HCT116 (cell line): ENCODE measurements around the gene ASAP2. TPM values are rescaled to one million over a fixed set of nuclear protein-coding genes. Genes with fewer than 3 reads are reported as not detected.

Source experiments
- ATAC-seq: fragments of 200-7000 bp; cut with Tn5 transposase; 2 replicates; pipeline ENCODE4 v1.9.1; 2020; ENCODE audit warnings: mild to moderate bottlenecking, moderate library complexity
- BruUV-seq: library from RNA; stranded (reverse); fragments of 400-500 nt; replicated peaks from 2 replicates; lab custom pipeline; 2021; lab: Mats Ljungman, UMichigan
- CTCF ChIA-PET: fragments of 300-600 bp; sonication (Branson Sonifier 250); formaldehyde crosslinking; loops from one replicate; lab custom pipeline; 2021; ENCODE audit warnings: antibody characterized with exemption; lab: Charles Lee
- POLR2A ChIA-PET: fragments of 300-600, 350-600 bp; sonication (Branson Sonifier 250); formaldehyde crosslinking; loops from one replicate; lab custom pipeline; 2021; ENCODE audit warnings: antibody characterized with exemption; lab: Charles Lee
- RAD21 ChIA-PET, 2 experiments: fragments of 300-600 bp; sonication (Branson Sonifier 250); formaldehyde crosslinking; loops; one replicate each; lab custom pipeline; 2023; ENCODE audit warnings: low total read pairs in 2 of 2; ENCODE audit not compliant: uncharacterized antibody in 2 of 2, unreplicated experiment in 2 of 2, low non-redundant PET in 1 of 2; lab: Charles Lee
- DNase-seq: peaks from one replicate; pipeline ENCODE4 v3.0.0-alpha.2; 2010; ENCODE audit warnings: low read depth, low spot score
- H2AFZ ChIP-seq: fragments of 200-600 bp; shearing (Covaris generic), sonication (generic); 2 replicates; pipeline ENCODE4 v1.6.1; 2017; ENCODE audit warnings: low read depth, mixed run types, mixed read lengths, antibody characterized with exemption, low read length; ENCODE audit not compliant: poor library complexity, severe bottlenecking
- H3K27ac ChIP-seq: 2 replicates; pipeline ENCODE4 v1.5.1; 2012; ENCODE audit warnings: low read depth, low read length
- H3K27me3 ChIP-seq: fragments of 200-600 bp; sonication (generic); 2 replicates; pipeline ENCODE4 v1.6.1; 2016; ENCODE audit warnings: mixed run types, low read length, mixed read lengths; ENCODE audit not compliant: insufficient read depth
- H3K36me3 ChIP-seq, 2 experiments: fragments of 200-500 bp in 1 of 2; fragments of 200-600 bp in 1 of 2; sonication (Bioruptor generic) in 1 of 2; sonication (generic) in 1 of 2; 2 replicates each; pipeline versions ENCODE4 v1.5.1 to v1.6.1; 2014 to 2016; ENCODE audit warnings: low read length in 2 of 2, inconsistent platforms in 1 of 2, mixed read lengths in 1 of 2, mixed run types in 1 of 2; ENCODE audit not compliant: insufficient read depth in 2 of 2, control insufficient read depth in 1 of 2
- H3K4me1 ChIP-seq, 2 experiments: fragments of 200-600 bp in 1 of 2; sonication (generic) in 1 of 2; 2 replicates each; pipeline versions ENCODE4 v1.5.1 to v1.6.1; 2012 to 2017; ENCODE audit warnings: low read length in 2 of 2, inconsistent platforms in 1 of 2, mild to moderate bottlenecking in 1 of 2, mixed read lengths in 1 of 2, mixed run types in 1 of 2, moderate library complexity in 1 of 2; ENCODE audit not compliant: insufficient read depth in 2 of 2, control insufficient read depth in 1 of 2
- H3K4me2 ChIP-seq: fragments of 200-600 bp; sonication (generic); 2 replicates; pipeline ENCODE4 v1.6.1; 2017; ENCODE audit warnings: mixed run types, low read length, mixed read lengths
- H3K4me3 ChIP-seq, 2 experiments: fragments of 200-600 bp in 1 of 2; sonication (generic) in 1 of 2; replicated peaks in 1 of 2; 2 replicates each; pipeline ENCODE4 v1.5.1; 2011 to 2016; ENCODE audit warnings: low read length in 2 of 2, control low read depth in 1 of 2, low read depth in 1 of 2, mild to moderate bottlenecking in 1 of 2, mixed read lengths in 1 of 2, mixed run types in 1 of 2
- H3K79me2 ChIP-seq: fragments of 200-600 bp; sonication (generic); 2 replicates; pipeline ENCODE4 v1.6.1; 2017; ENCODE audit warnings: mild to moderate bottlenecking, mixed run types, low read length, moderate library complexity, mixed read lengths; ENCODE audit not compliant: insufficient read depth
- H3K9ac ChIP-seq: fragments of 200-600 bp; sonication (generic); 2 replicates; pipeline ENCODE4 v1.6.1; 2016; ENCODE audit warnings: low read length, mixed read lengths
- H3K9me2 ChIP-seq: fragments of 200-600 bp; sonication (generic), shearing (Covaris generic); 2 replicates; pipeline ENCODE4 v1.6.1; 2017; ENCODE audit warnings: mixed run types, mild to moderate bottlenecking, moderate library complexity; ENCODE audit not compliant: insufficient read depth
- H3K9me3 ChIP-seq, 2 experiments: fragments of 200-500 bp in 1 of 2; fragments of 200-600 bp in 1 of 2; sonication (Bioruptor generic) in 1 of 2; sonication (generic) in 1 of 2; 2 replicates each; pipeline ENCODE4 v1.6.1; 2014 to 2017; ENCODE audit warnings: low read length in 2 of 2, mixed read lengths in 2 of 2, inconsistent platforms in 1 of 2, low read depth in 1 of 2, mild to moderate bottlenecking in 1 of 2, mixed run types in 1 of 2, moderate library complexity in 1 of 2; ENCODE audit not compliant: control insufficient read depth in 1 of 2, insufficient read depth in 1 of 2
- H4K20me1 ChIP-seq: fragments of 200-600 bp; sonication (generic), shearing (Covaris generic); 2 replicates; pipeline ENCODE4 v1.6.1; 2017; ENCODE audit warnings: mixed run types, mild to moderate bottlenecking, moderate library complexity; ENCODE audit not compliant: insufficient read depth
- CBX3 ChIP-seq: IDR thresholded peaks from 2 replicates; pipeline ENCODE4 v1.6.1; 2012; ENCODE audit warnings: low read depth
- CTCF ChIP-seq, 3 experiments: fragments of 200-600 bp in 1 of 3; sonication (generic) in 1 of 3; IDR thresholded peaks in 2 of 3; conservative IDR thresholded peaks in 1 of 3; 2 replicates each; pipeline ENCODE4 v1.5.1; 2012 to 2017; ENCODE audit warnings: low read depth in 2 of 3, low read length in 2 of 3, antibody characterized with exemption in 1 of 3, borderline replicate concordance in 1 of 3, control low read depth in 1 of 3, mild to moderate bottlenecking in 1 of 3, mixed read lengths in 1 of 3, mixed run types in 1 of 3, moderate library complexity in 1 of 3; ENCODE audit not compliant: insufficient read depth in 1 of 3
- ELF1 ChIP-seq: IDR thresholded peaks from 2 replicates; pipeline ENCODE4 v1.6.1; 2012; ENCODE audit warnings: low read depth, borderline replicate concordance
- FOSL1 ChIP-seq: IDR thresholded peaks from 2 replicates; pipeline ENCODE4 v1.6.1; 2012; ENCODE audit warnings: low read depth
- JUND ChIP-seq: IDR thresholded peaks from 2 replicates; pipeline ENCODE4 v1.6.1; 2012
- POLR2A ChIP-seq: IDR thresholded peaks from 2 replicates; pipeline ENCODE4 v1.7.0; 2011; ENCODE audit warnings: borderline replicate concordance; ENCODE audit not compliant: insufficient read depth, insufficient read length; ENCODE audit errors: extremely low read depth
- SP1 ChIP-seq: IDR thresholded peaks from 2 replicates; pipeline ENCODE4 v1.6.1; 2012; ENCODE audit warnings: low read depth
- TCF7L2 ChIP-seq: IDR thresholded peaks from 2 replicates; pipeline ENCODE4 v1.7.0; 2011; ENCODE audit warnings: borderline replicate concordance, inconsistent platforms; ENCODE audit not compliant: insufficient read depth, insufficient read length; ENCODE audit errors: extremely low read depth
- YY1 ChIP-seq: IDR thresholded peaks from 2 replicates; pipeline ENCODE4 v1.6.1; 2011; ENCODE audit warnings: low read length, low read depth, moderate library complexity, mild to moderate bottlenecking; ENCODE audit not compliant: insufficient replicate concordance; ENCODE audit errors: extremely low read depth
- ZNF274 ChIP-seq: fragments of 200-500 bp; sonication (Bioruptor generic); IDR thresholded peaks from 2 replicates; pipeline ENCODE4 v1.6.1; 2014; ENCODE audit warnings: mild to moderate bottlenecking, low read depth, low read length, inconsistent platforms
- intact Hi-C: fragments of 100-400 bp; cut with micrococcal nuclease; formaldehyde crosslinking; loops from 2 replicates; pipeline ENCODE4 v1.10.0; 2022
- total RNA-seq: library from RNA; stranded (reverse); gene quantifications from one replicate; pipeline ENCODE4 v1.2.1, GENCODE V29; 2021; ENCODE audit not compliant: unreplicated experiment
- TF ChIP-seq, protein P1 (sequence below): IDR thresholded peaks from 2 replicates; pipeline ENCODE4 v1.6.1; 2012

The ASAP2 gene
- total RNA-seq, 1 experiment from 2014 or later = 16.5 TPM

DNA sequence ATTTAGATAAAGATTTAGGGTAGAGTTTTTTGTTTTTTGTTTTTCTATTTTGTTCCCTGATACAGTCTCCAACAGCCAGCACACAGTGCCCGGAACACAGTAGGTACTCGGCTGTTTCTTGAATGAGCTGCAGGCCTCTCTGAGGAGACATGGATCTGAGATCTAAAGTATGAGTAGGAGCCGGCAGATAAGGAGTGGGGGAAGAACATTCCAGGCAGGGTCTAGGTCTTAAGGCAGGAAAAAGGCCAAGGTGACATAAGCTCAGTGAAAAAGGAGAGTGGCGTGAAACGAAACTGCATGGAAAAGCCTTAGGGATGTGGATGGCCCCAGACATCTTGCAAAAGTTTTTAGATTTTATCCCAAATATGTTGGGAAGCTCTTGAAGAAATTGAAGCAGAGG, 122.3 kb downstream of the ASAP2 start (continued):
- TF ChIP-seq CTCF (IDR thresholded peaks at IDR 0.05 in 2 of 3, conservative IDR thresholded peaks at IDR 0.05 in 1 of 3; ENCODE audit: borderline replicate concordance in 1 of 3, insufficient read depth in 1 of 3, low read depth in 2 of 3, low read length in 2 of 3) (no peak), SP1 (no peak), TCF7L2 (no peak), YY1 (no peak), POLR2A (no peak), JUND (no peak), ELF1 (no peak), CBX3 (no peak), FOSL1 (no peak)
- TF ChIP-seq, protein P1, sequence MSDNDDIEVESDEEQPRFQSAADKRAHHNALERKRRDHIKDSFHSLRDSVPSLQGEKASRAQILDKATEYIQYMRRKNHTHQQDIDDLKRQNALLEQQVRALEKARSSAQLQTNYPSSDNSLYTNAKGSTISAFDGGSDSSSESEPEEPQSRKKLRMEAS = no peak
- TF ChIP-seq, all 23 proteins: peak for 0

- Histone ChIP-seq H3K27ac (no peak overlapping the region), H2AFZ (no peak overlapping the region), H3K9ac (no peak overlapping the region), H3K9me2 (no peaks in the 10 kb centered on the region), H3K36me3 (0 out of 4 replicates have a peak, but pooled peaks cover 0 to under 1% of the 10 kb centered on the region in 2 experiments), H3K4me2 (no peak overlapping the region), H4K20me1 (no peaks in the 10 kb centered on the region), H3K9me3 (no peaks in the 10 kb centered on the region), H3K4me1 (peaks cover 2 to 14% of the 10 kb centered on the region in 2 experiments; a peak in 3 of 4 replicates), H3K4me3 (no peak overlapping the region), H3K79me2 (no peaks in the 10 kb centered on the region), H3K27me3 (no peaks in the 10 kb centered on the region)
- BruUV-seq = no TSS peak
- DNase-seq (no peak), ATAC-seq (no peak)
- intact Hi-C loops = no loop called here
- TF ChIP-seq ZNF274 = no peak
- no peak for TF ChIP-seq FOSL1
- no peak for TF ChIP-seq CBX3
- ChIA-PET POLR2A (no interaction called here), RAD21 (no interaction called here), CTCF (no interaction called here)
These were observed 122.9 kb downstream of the ASAP2 start for GRCh38 chr2:9329497-9329896.
